HG02623 (cell line): ENCODE results near the gene VSIG10L2.

Experiments used
- ATAC-seq: cut with Tn5 transposase; IDR thresholded peaks from one replicate; pipeline ENCODE4 v1.9.1; 2021; ENCODE audit warnings: moderate library complexity; ENCODE audit not compliant: unreplicated experiment

The VSIG10L2 gene

DNA sequence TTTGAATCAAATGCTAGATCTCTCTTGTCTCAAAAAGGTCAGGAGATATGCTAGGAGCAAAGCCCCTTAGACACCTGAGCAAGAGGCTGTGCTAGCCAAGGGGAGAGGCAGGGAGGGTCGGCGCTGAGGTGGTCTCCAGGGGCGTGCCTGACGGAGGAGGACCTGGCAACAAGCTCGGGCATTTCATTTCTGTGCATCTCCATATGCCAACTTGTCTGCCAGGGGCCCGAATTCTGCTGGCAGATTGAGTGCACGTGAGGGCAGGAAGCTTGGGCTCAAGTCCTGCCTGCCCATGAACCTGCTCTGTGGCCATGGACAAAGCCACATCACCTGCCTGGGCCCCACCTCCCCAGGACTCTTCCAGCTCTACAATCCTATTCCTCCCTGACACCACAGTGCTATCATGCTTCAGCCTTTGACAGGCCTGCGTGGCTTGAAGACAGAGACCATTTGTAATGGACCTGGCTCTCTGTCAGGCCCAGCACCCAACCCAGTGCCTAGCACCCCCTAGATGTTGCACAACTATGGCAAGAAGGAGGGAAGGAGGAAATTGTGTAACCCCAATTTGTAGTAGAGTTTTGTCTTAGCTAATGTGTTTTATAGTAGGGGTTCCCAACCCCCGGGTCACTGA lies 16.3 kb upstream of the VSIG10L2 start:
- ATAC-seq = no peak

DNA sequence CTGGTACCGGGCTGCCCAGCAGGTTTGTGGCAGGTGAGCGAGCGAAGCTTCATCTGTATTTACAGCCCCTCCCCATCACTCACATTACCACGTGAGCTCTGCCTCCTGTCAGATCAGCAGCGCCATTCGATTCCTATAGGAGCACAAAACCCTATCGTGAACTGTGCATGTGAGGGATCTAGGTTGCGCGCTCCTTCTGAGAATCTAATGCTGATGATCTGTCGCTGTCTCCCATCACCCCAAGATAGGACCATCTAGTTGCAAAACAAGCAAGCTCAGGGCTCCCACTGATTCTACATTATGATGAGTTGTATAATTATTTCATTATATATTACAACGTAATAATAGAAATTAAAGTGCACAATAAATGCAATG lies 15.8 kb upstream of the VSIG10L2 start:
- ATAC-seq = no peak

DNA sequence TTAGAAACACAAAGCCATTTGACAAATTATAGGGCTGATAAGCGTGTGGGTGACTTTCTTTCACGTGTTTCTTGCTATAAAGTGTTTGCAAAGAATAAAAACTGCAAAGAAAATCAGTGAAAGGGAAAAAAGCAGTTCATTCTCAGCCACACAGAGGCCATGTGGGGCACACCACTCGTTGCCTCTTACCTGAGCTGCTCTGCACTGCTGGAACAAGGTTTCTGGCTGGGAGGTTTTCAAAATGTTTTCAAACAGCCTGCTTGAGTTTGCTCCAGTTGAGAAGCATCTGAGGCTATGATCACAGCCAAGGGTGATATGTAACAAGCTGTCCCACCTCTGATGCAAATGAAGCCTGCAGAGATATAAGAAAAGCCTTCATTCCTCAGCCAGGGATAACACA lies 14.7 kb upstream of the VSIG10L2 start:
- no peak for ATAC-seq

DNA sequence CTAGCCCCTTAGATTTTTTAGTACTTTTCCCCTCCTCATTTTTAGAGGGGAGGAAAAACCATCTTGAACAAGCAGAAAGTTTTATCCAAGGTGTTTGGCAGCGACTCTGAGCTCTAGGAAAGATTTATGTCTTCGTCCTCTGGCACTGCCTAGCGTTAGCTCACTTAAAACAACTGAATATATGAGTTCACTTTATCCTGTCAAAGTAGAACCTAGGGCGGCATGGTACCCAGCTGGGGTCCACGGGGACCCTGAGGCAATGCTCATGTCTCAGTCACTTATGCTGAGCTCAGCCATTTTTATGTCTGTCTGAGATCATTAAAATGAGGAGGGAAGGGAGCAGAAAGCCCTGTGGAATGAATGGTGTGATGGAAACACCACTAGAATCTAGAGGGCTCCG lies 14.2 kb upstream of the VSIG10L2 start:
- ATAC-seq = no peak

GRCh38 chr11:125932301-125932700 lies 13.5 kb upstream of the VSIG10L2 start:
- no peak for ATAC-seq

GRCh38 chr11:125933030-125933813 lies 12.6 kb upstream of the VSIG10L2 start:
- no peak for ATAC-seq

DNA sequence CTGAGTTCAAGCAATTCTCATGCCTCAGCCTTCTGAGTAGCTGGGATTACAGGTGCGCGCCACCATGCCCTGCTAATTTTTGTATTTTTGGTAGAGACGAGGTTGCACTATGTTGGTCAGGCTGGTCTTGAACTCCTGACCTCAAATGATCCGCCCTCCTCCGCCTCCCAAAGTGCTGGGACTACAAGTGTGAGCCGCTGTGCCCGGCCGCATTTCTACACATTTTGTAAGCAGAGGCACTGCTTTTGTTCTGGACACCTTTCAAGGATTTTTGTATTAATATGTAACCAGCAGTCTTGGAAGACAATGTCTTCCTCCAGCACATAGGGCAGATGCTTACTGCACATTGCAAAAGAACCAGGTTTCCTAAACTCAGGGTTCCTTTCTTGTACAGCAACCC lies 11.4 kb upstream of the VSIG10L2 start:
- no peak for ATAC-seq

DNA sequence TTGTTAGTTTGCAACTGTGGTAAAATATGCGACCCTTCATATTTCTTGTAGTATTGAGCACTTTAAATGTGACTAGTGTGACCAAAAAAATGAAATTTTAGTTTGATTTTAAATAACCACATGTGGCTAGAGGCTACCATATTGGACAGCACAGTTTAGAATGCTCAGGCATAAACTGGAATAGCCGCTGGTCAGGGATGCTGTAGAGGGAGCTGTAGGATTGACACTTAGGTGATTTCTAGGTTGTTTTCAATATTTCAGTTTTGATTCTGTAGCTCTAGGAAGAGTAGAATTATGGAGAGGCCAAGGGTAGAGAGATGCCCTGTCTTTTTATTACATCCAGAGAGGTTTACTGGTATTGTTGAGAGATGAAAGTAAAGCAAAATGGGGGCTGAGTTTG lies 10.8 kb upstream of the VSIG10L2 start:
- no peak for ATAC-seq

GRCh38 chr11:125935618-125936199 lies 10.1 kb upstream of the VSIG10L2 start:
- ATAC-seq = no peak

- ATAC-seq = no peak
Measured at GRCh38 chr11:125938418-125938817, 7.4 kb upstream of the VSIG10L2 start.

- ATAC-seq = no peak
Measured at GRCh38 chr11:125939081-125939521, 6.7 kb upstream of the VSIG10L2 start.

DNA sequence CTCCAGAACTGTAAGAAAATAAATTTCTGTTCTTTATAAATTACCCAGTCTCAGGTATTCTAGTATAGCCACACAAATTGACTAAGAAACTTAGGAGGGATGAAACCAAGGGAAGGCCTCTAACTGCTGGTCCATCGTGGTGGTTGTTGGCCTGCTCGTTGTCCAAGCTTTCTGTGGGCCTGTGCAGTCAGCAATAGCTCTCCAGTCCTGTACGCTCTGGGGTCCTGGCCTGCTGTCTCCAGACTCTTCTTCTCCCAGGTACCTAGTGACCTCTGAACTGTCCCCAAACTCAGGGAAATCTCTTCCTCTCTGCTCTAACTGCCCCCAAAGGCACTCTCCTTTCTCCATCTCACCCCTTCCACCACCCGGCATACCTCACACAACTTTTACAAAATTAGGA lies 5.7 kb upstream of the VSIG10L2 start:
- ATAC-seq = no peak

DNA sequence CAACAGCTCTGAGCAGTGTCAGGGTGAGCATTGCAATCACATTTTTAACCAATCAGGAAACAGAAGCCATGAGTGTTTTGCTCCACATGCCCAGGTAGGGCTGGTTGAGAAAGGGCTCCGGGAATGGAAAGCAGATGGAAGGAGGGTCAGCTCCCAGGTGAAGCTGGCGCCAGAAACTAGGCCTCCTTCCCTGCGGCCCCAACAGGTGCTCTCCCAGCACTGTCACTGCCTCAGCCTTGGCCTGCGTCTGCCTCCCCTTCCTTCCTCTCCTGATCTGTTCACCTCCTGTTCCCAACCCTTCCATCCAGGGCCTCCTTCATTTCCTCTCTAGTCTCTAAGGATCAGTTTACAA lies 4.6 kb upstream of the VSIG10L2 start:
- ATAC-seq = no peak

DNA sequence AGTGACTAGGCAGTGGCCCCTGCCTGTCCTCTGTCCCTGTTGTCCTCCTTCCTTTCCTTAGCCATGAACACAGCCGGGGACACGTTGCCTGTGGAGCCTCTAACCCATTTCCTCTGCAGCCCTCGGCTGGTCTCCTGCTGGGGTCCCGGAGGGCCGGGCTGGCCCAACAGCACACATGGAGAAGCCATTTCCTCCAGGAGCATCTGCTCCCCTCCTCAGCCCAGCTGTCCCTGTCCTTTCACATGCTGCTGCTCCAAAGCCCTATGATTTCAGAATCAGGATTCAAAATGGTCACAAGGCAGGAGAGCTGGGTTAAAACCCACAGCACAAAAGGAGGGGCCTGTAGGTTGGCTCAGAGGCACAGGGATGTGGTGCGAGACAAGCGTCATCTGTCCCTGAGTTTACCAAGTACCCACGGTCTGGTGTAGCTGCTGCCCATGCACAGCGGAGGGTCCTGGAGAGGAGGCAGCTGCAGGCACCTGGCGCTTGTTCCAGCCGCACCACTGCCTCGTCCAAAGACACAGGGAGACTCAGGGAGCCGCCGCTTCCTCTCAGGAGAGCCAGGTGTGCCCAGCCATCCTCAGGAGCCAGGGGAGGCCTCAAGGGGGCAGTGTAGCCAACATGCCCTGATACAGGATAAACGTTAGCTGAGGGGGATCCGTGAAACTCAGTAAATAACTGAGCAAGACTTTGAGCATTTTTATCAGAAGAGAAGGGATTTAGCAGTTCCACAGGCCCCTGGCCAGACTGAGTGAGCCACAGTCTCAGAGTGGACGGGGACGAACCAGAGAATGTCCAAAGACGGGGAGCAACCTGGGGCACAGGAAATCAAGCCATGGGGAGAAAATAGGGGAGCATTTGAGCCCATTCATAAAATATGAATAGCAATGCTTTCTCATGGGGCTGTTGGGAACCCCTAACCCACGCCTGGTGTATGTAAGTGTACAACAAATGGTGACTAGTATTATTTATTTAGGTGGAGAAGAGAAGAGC lies 3.9 kb upstream of the VSIG10L2 start:
- no peak for ATAC-seq

GRCh38 chr11:125942771-125943428 lies 2.9 kb upstream of the VSIG10L2 start:
- ATAC-seq = no peak

- no peak for ATAC-seq
Measured at GRCh38 chr11:125943661-125944349, 2.0 kb upstream of the VSIG10L2 start.

GRCh38 chr11:125944350-125945010 lies 1.4 kb upstream of the VSIG10L2 start:
- no peak for ATAC-seq

DNA sequence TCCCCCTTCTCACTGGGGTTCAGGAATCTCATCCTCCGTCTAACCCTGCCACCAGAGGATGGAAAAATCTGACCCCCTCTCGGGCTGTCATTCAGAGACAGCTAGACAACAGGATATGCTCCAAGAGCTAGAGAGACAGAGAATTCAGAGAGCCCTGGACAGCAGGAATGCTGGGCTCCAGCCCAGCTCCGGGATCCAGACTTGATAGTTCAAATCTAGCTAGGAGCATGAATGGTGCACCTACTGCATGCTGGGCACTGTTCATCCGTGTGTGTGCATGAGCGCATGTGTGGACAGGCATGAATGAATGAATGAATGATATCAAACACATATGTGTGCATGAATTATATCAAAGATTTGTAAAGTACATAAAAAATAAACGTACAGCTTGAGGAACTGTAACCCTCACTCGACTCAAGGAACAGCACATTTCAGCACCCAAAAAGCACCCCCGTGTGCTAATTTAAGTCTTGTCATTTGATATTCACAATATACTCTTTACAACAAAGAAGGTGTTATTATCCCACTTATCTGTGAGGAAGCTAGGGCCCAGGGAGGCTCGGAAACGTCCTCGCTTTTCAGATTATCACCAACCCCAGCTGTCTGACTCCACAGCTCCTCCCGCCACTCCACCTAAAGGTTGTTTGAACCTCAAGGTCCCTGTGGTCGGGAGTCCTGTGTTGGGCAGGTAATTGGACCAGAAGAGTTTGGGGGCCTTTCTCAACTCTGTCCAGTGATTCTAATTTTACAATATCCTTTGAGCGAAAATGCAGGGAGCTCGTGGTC lies 640 bp upstream of the VSIG10L2 start:
- no peak for ATAC-seq
